B cell (primary cell): ENCODE results near the gene GLDN. TPM values are rescaled to one million over a fixed set of nuclear protein-coding genes. Genes with fewer than 3 reads are reported as not detected.

Experiments
- ATAC-seq: fragments of 200-7000 bp; cut with Tn5 transposase; one replicate; pipeline ENCODE4 v1.10.0; 2021; ENCODE audit warnings: low read depth, mild to moderate bottlenecking, moderate number of reproducible peaks, moderate library complexity
- CTCF ChIA-PET: fragments of 350-600 bp; sonication (Branson Sonifier 250); formaldehyde crosslinking; loops from one replicate; lab custom pipeline; 2021; ENCODE audit warnings: antibody characterized with exemption, inconsistent platforms; lab: Charles Lee
- POLR2A ChIA-PET: fragments of 350-600 bp; sonication (Branson Sonifier 250); formaldehyde crosslinking; loops from one replicate; lab custom pipeline; 2021; ENCODE audit warnings: antibody characterized with exemption; lab: Charles Lee
- DNase-seq: peaks from one replicate; pipeline ENCODE4 v3.0.0; 2013
- H2AFZ ChIP-seq: 2 replicates; pipeline ENCODE4 v1.6.1; 2012; ENCODE audit warnings: mild to moderate bottlenecking, low read depth, low read length; ENCODE audit not compliant: insufficient read depth, poor library complexity, severe bottlenecking
- H3K27ac ChIP-seq, 2 donors: 1 replicate in 1 of 2; 2 replicates in 1 of 2; pipeline ENCODE4 v1.5.1; 2012 to 2013; ENCODE audit warnings: low read length in 2 of 2, mild to moderate bottlenecking in 2 of 2, moderate library complexity in 1 of 2
- H3K27me3 ChIP-seq, 4 experiments: fragments of 200-600 bp in 1 of 4; sonication (generic) in 1 of 4; replicated peaks in 1 of 4; 1 replicate in 2 of 4; 2 replicates in 2 of 4; pipeline versions ENCODE4 v1.6.1 to v1.7.0; 2013 to 2016; ENCODE audit warnings: low read length in 3 of 4, mild to moderate bottlenecking in 2 of 4, mixed read lengths in 1 of 4, moderate library complexity in 1 of 4; ENCODE audit not compliant: insufficient read depth in 4 of 4, control insufficient read depth in 3 of 4; ENCODE audit errors: control extremely low read depth in 1 of 4
- H3K36me3 ChIP-seq, 2 experiments: replicated peaks in 1 of 2; 1 replicate in 1 of 2; 2 replicates in 1 of 2; pipeline versions ENCODE4 v1.6.1 to v1.7.1; 2013; ENCODE audit warnings: low read length in 1 of 2; ENCODE audit not compliant: insufficient read depth in 2 of 2, control insufficient read depth in 1 of 2; ENCODE audit errors: control extremely low read depth in 1 of 2, extremely low read depth in 1 of 2
- H3K4me1 ChIP-seq, 2 donors: fragments of 200-600 bp in 1 of 2; sonication (generic) in 1 of 2; 1 replicate in 1 of 2; 2 replicates in 1 of 2; pipeline versions ENCODE4 v1.5.1 to v1.6.1; 2013 to 2017; ENCODE audit warnings: low read length in 2 of 2; ENCODE audit not compliant: control insufficient read depth in 2 of 2, insufficient read depth in 2 of 2
- H3K4me2 ChIP-seq: replicated peaks from 2 replicates; pipeline ENCODE3; 2012; ENCODE audit warnings: mild to moderate bottlenecking, low read depth, low read length; ENCODE audit not compliant: poor library complexity, severe bottlenecking
- H3K4me3 ChIP-seq, 5 experiments: fragments of 200-600 bp in 1 of 5; sonication (generic) in 1 of 5; 1 replicate in 3 of 5; 2 replicates in 2 of 5; pipeline versions ENCODE4 v1.5.1 to v1.7.0; 2011 to 2016; ENCODE audit warnings: low read length in 4 of 5, mild to moderate bottlenecking in 4 of 5, low read depth in 2 of 5, control low read depth in 1 of 5, moderate library complexity in 1 of 5; ENCODE audit not compliant: insufficient read depth in 1 of 5; ENCODE audit errors: control extremely low read depth in 1 of 5, extremely low read depth in 1 of 5
- H3K79me2 ChIP-seq: fragments of 200-600 bp; sonication (generic); one replicate; pipeline ENCODE4 v1.6.0; 2016; ENCODE audit warnings: low read length; ENCODE audit not compliant: control insufficient read depth, insufficient read depth
- H3K9ac ChIP-seq: fragments of 200-600 bp; sonication (generic); 2 replicates; pipeline ENCODE4 v1.6.1; 2017; ENCODE audit warnings: mild to moderate bottlenecking, low read length, moderate library complexity
- H3K9me3 ChIP-seq, 3 donors: one replicate each; pipeline versions ENCODE4 v1.6.1 to v1.7.1; 2013; ENCODE audit warnings: low read length in 2 of 3; ENCODE audit not compliant: control insufficient read depth in 2 of 3, insufficient read depth in 1 of 3; ENCODE audit errors: control extremely low read depth in 1 of 3
- H4K20me1 ChIP-seq: 2 replicates; pipeline ENCODE4 v1.6.0; 2012; ENCODE audit warnings: mild to moderate bottlenecking, low read length; ENCODE audit not compliant: insufficient read depth, control insufficient read depth, poor library complexity, severe bottlenecking
- H3K27ac Mint-ChIP-seq: one replicate; pipeline ENCODE4 v1.8.0; 2021; ENCODE audit warnings: mixed read lengths
- H3K27me3 Mint-ChIP-seq: one replicate; pipeline ENCODE4 v1.8.0; 2021; ENCODE audit warnings: mixed read lengths
- H3K4me1 Mint-ChIP-seq: one replicate; pipeline ENCODE4 v1.8.0; 2021; ENCODE audit warnings: mixed read lengths
- H3K4me3 Mint-ChIP-seq: one replicate; pipeline ENCODE4 v1.8.0; 2021; ENCODE audit warnings: mixed read lengths
- H3K9me3 Mint-ChIP-seq: one replicate; pipeline ENCODE4 v1.8.0; 2022; ENCODE audit warnings: mixed read lengths; ENCODE audit not compliant: insufficient read depth
- CTCF ChIP-seq: fragments of 200-600 bp; IDR thresholded peaks from one replicate; pipeline ENCODE4 v1.8.0; 2022; ENCODE audit warnings: antibody characterized with exemption, mild to moderate bottlenecking
- EZH2 ChIP-seq: IDR thresholded peaks from 2 replicates; pipeline ENCODE4 v1.6.1; 2012; ENCODE audit warnings: borderline replicate concordance, low read depth, mild to moderate bottlenecking, moderate library complexity, low read length; ENCODE audit not compliant: insufficient read depth, poor library complexity, severe bottlenecking
- WGBS: methylation state at CpG from one replicate; pipeline ENCODE4 v1.1.5; 2013; ENCODE audit warnings: missing lambda C conversion rate; ENCODE audit not compliant: insufficient coverage; 5-methylcytosine and 5-hydroxymethylcytosine counted together
- intact Hi-C: fragments of 100-400 bp; cut with micrococcal nuclease; formaldehyde crosslinking; loops from one replicate; pipeline ENCODE4 v1.10.0; 2022
- polyA plus RNA-seq: library from polyadenylated mRNA; depleted of rRNA; stranded (reverse); fragments of >200 nt; gene quantifications from 2 replicates; pipeline ENCODE4 v1.2.3, GENCODE V29; 2012
- total RNA-seq, 2 donors: library from RNA; stranded (reverse); fragments of 120-200 nt in 1 of 2; gene quantifications; 1 replicate in 1 of 2; 2 replicates in 1 of 2; pipeline versions ENCODE4 v1.2.3 to v1.2.4, GENCODE V29; 2013 to 2022

GLDN gene
- total and polyA plus RNA-seq, 2 donors (not counting 1 experiment from before 2014, with no cell fraction given): not detected

DNA sequence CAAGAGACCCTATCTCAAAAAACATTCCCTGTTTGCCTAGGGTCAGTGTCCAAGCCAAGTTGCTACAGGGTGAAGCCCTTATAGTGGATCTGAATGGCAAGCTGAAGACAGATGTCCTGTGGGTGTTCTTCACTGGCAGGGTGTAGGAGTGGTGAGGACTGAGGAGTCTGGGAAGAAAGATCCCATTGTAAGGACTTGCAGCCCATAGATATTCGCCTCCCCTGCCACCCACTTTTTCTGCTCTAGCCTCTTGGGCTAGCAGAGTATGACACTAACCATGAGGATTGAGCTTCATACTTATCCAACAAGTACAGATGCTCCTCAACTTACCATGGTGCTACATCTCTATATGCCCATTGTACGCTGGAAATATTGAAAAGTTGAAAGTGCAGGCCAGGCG, 16.3 kb upstream of the GLDN start:
- intact Hi-C loops: no loop called here
- ATAC-seq (no peak), DNase-seq (no peak)
- TF ChIP-seq EZH2 (no peak), CTCF (no peak)
- CTCF ChIA-PET: no interaction called here
- no peaks in the 10 kb centered on the region for H3K4me1 ChIP-seq
- H3K4me2 ChIP-seq: no peak overlapping the region
- H2AFZ ChIP-seq: no peak overlapping the region
- Mint-ChIP-seq H3K9me3 (no peaks in the 10 kb centered on the region), H3K27ac (no peak overlapping the region), H3K27me3 (no peaks in the 10 kb centered on the region), H3K4me1 (no peaks in the 10 kb centered on the region), H3K4me3 (no peak overlapping the region)
- H3K27me3 ChIP-seq: peaks cover 0 to 2% (median 1%) of the 10 kb centered on the region in 4 experiments
- POLR2A ChIA-PET: no interaction called here
- no peak overlapping the region for H3K27ac ChIP-seq
- no peaks in the 10 kb centered on the region for H4K20me1 ChIP-seq
- peaks cover 0 to 5% (median 0%) of the 10 kb centered on the region in 3 donors for H3K9me3 ChIP-seq
- H3K4me3 ChIP-seq: no peak overlapping the region
- whole genome bisulfite sequencing: 100% methylated on average over 3 of the region's 3 CpGs
- H3K9ac ChIP-seq: no peak overlapping the region
- H3K36me3 ChIP-seq: no peaks in the 10 kb centered on the region
- no peaks in the 10 kb centered on the region for H3K79me2 ChIP-seq

DNA sequence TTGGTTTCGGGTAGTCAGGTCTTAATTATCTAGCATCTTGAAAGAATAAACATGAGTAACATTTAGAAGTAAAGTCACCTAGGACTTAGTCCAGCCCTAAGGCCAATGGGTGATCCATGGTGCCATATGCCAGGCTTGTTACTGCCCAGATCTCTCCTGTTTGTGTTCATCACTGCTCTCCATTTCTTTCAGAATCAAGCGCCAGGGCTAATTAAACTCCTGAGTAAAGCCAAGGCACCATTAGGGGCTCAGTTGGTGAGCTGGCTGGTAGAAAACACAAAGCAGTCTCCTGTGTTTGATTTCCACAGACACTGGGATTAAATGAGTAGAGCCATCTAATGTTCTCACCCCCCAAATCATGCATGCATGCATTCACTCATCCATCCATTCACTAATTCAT, 14.4 kb upstream of the GLDN start:
- H3K4me1 ChIP-seq: peaks cover under 1% of the 10 kb centered on the region in 2 donors
- WGBS: no CpG with 5 or more reads among the region's 2 CpGs
- no peaks in the 10 kb centered on the region for H3K4me1 Mint-ChIP-seq
- H3K36me3 ChIP-seq: no peaks in the 10 kb centered on the region
- DNase-seq (no peak), ATAC-seq (no peak)
- TF ChIP-seq CTCF (no peak), EZH2 (no peak)
- peaks cover 0 to 5% (median 0%) of the 10 kb centered on the region in 3 donors for H3K9me3 ChIP-seq
- H4K20me1 ChIP-seq: no peaks in the 10 kb centered on the region
- CTCF ChIA-PET: no interaction called here
- POLR2A ChIA-PET: no interaction called here
- peaks cover 0 to 2% (median 1%) of the 10 kb centered on the region in 4 experiments for H3K27me3 ChIP-seq
- no peaks in the 10 kb centered on the region for H3K9me3 Mint-ChIP-seq
- H3K27ac ChIP-seq: no peak overlapping the region
- intact Hi-C loops: no loop called here
- no peak overlapping the region for H3K4me3 ChIP-seq
- no peak overlapping the region for H2AFZ ChIP-seq
- no peaks in the 10 kb centered on the region for H3K79me2 ChIP-seq
- H3K27me3 Mint-ChIP-seq: no peaks in the 10 kb centered on the region
- H3K9ac ChIP-seq: no peak overlapping the region
- H3K4me2 ChIP-seq: no peak overlapping the region
- no peak overlapping the region for H3K27ac Mint-ChIP-seq
- H3K4me3 Mint-ChIP-seq: no peak overlapping the region
